HG03025 (cell line): ENCODE results near the gene CENPX.
A peak's percentile ranks its signal among the peaks of the same experiment; 100 is the strongest.

Source experiments
- ATAC-seq: cut with Tn5 transposase; IDR thresholded peaks from one replicate; pipeline ENCODE4 v1.9.1; 2021; ENCODE audit warnings: mild to moderate bottlenecking, moderate library complexity; ENCODE audit not compliant: unreplicated experiment, low FRiP score

The CENPX gene

DNA sequence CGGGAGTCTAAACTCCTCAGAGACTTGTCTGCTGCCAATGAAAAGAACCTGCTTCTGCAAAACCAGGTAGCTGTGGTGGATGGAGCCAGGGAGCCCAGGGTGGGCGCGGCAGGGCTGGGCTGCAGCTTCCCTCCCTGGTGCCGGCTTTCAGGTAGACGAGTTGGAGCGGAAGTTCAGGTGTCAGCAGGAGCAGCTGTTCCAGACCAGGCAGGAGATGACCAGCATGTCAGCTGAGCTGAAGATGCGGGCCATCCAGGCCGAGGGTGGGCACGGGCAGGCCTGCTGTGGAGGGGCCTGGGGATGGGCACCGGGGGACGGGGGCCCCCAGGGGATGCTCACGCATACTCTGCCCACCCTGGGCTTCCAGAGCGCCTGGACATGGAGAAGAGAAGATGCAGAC is 5.6 kb upstream of the CENPX start:
- no peak for ATAC-seq

DNA sequence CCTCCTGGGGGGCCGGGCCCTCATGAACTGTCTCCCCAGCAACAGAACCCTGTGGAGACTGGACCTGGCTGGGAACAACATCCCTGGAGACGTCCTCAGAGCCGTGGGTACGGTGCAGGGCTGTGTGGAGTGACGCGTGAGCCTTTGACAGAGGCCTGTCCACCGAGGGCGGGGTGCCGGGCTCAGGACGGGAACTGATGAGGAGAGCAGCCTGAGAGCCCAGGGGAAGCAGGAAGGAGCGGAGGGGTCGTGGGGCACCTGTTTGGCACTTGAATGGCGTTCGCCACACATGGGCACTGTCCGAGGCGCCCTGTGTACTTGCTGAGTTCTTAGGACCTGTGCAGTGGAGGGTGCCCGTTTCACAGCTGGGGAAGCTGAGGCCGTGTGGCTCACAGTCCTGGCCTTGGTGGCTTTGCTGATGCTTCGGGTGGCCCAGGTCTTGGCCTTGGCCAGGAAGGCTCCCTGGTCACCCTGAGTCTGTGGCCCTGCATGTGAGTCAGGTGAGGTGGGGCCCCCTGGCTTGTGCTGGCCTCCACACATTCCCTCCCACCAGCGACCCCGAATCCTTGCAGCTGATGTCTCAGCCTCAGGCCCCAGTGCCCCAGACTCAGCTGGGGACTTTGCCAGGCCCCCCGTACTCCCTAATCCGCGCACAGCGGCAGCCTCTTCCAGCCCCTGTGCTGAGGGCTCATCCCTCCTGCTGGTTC is 2.9 kb upstream of the CENPX start:
- no peak for ATAC-seq

DNA sequence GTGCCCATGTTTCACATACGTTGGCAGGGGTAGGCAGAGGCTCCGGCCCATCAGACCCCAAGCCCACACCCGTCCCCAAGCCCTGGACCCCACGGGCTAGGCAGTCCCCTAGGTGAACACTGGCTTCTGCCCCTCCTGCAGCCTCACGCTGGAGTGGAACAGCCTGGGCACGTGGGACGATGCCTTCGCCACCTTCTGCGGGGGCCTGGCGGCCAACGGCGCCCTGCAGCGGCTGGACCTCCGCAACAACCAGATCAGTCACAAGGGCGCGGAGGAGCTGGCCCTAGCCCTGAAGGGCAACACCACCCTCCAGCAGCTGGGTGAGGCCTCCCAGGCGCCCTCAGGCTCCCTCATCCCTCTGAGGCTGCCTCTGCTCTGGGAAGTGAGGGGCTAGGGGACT is 2.2 kb upstream of the CENPX start:
- ATAC-seq: no peak

DNA sequence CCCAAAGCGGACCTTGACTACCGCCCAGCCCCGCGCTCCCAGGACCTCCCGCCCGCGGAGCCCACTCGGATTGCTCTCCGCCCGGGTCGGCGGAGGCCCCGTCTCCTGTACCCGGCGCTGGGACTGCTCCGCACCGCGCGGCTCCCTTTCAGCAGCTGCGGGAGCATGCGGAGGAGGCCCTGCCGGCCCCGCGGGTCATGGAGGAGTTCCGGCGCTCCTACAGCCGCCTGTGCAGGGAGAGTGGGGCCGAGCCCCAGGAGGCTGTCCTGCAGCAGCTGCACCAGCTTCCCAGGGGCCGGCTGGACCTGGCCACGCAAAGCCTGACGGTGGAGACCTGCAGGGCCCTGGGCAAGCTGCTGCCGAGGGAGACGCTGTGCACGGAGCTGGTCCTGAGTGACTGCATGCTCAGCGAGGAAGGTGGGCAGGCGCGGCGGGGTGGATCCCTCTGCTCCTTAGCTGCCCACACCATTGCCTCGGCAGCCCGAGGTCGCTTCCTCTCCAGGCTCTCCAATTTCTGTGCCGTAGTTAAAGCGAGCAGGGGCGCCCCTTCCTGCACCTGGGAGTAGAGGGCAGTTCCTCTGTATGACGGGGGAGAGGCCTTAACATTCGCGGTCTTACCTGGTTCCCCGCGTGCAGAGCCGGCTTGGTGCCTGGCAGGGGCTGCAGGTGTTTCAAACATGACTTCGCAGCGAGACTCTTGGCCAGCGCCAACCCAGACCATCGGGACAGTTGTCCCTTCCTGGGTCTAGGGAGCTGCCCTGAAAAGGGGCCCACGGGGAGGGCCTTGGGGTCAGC is 966 bp upstream of the CENPX start:
- ATAC-seq: peak; percentile 4

DNA sequence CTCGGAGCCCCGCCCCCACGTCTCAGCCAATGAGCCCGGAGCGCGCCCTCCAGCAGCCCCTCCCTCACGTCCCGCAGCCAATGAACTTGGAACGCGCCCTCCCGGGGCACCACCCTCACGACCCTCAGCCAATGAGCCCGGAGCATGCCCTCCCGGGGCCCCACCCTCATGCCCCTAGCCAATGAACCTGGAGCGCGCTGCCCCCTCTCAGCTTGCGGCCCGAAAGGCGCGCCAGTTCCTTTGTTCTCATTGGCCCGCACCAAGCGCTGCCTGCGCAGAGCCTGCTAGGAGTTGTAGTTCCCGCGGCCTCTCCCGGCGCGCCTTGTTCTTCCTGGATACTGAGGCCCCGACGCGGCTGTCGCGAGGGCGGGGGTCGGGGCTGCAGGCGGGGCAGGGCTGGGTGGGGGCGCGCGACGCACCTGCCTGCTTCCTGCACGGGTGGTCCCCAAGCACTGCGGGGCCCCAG is 336 bp upstream of the CENPX start, which contains the start of gene LRRC45:
Gene LRRC45 (plus strand): TSS at position 325 of the 466 bp plus-strand sequence. CDS start 339 bp downstream, outside the sequence.
- ATAC-seq: peak; percentile 85

DNA sequence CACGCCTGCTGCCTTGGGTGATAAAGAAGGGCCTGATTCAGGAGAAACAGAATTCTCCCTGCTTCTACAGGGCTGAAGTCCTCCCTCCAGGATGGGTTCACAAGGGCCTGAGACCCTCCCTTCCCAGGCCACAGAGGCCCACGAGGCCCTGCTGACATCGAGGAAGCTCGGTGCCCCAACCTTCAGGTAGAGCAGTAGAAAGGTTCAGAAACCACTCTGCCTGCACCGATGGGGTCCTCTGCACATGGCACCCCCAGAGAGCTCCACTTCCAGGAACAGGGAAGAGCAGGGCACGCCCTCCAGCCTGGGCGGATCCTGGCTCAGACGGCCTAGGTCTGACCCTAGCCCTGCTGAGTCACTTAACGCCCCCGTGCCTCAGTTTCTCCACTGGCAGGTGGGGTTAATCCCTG is 773 bp downstream of the CENPX start:
- no peak for ATAC-seq

DNA sequence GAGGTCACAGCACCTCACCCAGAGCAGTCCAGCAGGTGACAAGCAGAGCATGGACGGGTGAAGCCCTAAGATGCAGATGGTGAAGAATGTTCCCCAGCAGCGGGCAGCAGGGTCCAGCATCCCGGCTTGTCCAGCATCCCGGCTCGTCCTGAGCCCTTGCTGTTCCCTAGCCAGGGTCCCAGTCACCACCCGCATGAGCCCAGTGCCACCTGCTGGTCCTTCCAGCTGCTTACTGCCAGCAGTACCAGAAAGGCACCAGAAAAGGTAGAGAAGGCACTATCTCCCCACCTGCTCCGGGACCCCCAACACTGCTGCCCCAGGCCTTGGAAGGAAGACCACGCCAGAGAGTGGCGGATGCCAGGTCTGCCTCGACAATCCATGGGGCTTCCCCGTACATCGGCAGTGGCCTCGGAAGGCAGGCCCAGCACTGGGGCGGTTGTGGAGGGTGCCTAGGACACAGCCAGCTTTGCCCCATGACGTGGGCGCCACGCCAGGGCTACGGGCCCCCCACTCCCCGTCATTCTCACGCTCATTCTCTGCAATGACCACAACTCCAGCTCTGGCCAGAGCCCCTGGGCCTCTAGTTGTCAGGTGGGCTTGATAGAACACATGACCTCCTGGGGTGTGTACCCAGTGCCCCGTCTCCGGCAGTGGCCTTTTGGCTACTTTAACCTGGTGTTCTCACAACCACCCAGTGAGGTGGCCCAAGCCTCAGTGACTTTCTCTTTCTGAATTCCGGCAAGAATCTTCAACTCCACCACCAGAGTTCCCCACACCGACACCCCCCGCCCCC is 1.4 kb downstream of the CENPX start:
- no peak for ATAC-seq

DNA sequence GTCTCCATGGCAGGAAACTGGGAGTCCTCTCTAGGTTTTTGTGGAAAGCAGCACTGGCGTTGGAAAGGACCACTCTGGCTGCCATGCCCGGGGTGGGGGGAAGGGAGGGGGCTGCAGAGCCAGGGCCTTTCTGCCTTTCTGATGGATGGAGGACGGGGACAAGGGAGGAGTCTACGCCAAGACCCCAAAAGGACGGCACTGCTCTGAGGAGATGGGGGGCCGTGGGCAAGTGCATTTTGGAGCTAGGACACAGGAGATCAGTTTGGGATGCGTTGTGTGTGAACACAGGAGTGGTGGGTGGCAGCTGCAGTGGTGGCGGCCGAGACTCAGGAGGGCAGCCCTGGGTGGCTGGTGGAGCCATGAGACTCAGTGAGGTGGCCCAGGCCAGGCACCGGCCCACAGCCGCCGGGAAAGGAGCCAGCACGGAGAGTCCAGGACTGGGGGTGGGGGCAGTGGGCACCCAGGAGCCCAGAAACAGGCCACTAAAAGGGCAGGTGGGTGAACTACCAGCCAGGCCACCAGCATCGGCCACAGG is 2.0 kb downstream of the CENPX start:
- ATAC-seq: no peak

DNA sequence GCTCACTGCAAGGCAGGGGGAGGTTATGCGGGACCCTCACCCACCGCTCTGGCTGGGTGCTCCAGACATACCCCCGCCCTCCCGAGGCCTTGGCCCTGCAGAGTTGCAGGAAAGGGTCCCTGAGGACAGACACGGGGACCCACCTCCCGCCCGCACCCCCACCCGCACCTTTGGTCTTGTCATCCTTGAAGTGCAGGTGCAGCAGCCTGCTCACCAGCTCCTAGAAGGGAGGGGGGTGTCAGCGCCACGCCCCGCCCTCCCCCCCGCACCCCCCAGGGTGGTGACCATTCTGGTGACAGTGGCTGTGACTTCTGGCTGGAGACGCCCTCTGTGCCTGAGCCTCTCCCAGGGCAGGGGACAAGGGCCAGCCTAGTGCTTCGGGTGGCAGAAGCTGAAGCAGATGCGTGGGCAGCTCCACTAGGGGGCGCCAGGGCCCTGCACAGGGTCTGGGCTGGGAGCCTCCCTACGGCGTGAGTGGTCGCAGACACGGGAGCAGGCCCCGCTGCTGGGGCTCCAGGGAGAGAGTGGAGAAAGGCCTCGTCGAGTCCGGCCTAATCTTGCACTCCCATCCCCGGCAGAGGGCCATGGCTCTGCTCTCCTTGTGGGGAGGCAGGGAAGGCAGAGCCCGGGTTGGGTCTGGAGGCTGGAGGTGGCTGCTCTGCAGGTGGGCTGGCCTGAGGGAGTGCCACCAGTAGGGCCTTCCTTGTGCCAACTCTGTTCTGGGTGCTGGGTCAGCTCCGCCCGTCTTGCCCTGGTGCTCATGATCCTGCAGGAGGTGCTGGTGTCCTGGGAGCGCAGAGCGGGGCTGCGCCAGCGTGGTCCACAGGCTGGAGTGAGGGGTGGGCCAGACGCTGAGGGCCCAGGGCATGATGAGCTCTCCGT is 2.7 kb downstream of the CENPX start:
- ATAC-seq: no peak

DNA sequence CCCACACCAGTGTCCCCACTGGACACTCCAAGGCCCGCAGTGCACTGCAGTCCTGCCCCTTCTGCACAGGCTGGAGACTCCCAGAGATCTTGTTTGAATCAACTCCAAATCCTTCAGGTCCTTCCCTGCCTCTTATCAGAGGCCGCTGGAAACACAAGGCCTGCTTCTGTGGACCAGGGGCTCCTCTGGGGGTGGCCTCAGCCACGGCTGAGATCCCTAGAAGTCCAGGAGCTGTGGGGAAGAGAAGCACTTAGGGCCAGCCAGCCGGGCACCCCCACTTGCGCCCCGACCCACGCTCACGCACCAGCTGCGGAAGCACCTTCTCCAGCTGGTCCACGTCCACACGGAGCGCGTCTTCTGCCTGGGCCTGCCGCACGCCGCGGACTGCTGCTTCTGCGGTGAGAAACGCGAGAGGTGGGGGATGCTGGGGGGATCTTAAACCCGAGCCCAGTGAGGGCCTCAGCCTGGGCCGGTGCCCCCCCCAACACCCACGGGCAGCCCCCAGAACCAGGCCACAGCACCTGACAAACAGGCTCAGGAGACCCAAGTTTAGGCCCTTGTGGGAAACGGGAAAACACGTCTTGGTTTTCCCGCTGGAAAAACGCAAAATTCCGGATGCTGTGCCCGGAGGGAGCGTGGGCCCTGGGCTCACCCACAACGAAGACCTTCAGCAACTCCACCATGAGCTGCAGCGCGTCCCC is 3.5 kb downstream of the CENPX start:
- no peak for ATAC-seq

DNA sequence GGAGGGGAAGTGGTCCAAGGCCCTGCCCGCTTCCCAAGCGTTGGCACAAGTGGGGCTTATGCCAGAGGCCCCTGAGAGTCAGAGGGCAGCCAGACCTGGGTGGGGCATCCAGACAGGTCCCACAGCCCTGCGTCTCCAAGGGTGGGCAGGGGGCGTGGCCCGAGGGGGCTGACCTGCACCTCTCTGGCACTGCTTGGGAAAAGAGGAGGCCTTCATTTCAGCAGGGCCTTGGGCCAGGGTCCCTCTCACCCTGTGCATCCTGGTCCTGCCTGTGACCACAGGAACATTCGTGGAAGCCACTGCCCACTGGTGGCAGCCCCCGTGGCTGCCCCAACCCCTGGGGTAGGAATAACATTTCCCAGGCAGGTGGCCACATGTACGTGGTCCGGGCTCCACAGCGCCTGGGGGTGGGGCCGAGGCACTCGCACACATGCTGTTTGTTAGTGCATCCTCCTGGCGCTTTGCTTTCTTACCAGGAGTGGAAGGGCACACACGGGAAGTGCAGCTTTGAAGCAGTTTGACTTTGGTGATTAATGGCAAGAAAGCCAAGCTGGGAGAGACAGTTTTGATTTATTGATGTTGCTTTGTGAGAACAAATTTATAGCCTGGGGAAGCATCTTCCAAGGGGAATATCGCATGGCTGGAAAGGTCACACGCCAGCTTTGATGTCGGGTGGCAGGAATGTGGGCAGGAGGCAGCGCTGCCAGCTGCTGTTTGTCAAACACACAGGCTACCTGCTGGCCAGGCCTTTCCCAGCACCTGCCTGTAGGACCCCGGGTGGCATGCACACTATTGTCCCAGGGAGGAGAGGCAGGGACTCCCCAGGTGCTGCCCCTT is 4.3 kb downstream of the CENPX start:
- no peak for ATAC-seq

DNA sequence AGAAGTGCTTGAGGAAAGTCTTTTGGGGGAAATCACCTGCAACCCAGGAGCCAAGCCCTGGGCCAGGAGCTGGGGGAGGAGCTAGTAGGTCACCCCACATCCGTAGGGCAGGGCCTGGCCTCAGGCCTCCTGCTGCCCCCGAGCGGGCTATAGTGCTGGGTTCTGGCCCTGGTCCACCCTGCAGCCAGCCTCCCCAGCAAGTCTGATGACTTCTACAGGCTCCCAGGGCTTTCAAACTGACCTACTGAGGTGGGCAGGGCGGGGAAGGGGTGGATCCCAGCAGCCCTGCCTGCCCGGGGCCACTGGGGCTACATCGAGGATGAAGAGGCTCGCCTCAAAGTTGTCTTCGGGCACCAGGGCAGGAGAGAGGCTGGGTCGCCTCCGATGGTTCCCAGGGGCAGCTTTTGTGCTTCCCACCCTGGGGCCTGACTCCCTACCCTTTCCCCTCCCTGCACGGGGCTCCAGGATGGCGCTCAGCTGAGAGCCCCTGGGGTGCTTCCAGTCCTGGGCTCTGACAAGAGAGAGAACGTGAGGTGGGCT is 5.0 kb downstream of the CENPX start:
- ATAC-seq: no peak

DNA sequence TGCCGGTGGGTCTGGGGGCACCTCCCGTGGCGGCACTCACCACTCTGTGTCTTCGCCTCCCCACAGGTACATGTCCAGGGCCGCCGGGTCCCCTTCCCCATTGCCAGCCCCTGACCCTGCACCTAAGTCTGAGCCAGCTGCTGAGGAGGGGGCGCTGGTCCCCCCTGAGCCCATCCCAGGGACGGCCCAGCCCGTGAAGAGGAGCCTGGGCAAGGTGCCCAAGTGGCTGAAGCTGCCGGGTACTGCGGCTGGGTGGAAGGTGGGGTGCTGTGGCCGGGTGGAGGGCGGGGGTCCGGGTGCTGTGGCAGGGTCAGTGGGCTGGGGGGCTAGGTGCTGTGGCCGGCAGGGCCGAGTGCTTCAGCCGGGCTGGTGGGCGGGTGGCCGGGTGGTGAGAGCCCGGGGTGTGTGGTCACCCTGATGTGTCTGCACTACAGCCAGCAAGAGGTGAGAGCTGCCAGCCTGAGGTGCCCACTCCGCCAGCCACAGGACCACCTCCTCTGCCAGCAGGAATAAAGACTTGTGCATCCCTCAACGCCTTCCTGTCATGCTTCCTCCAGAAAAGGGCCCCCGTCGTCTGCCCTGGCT is 5.7 kb downstream of the CENPX start:
- ATAC-seq: no peak

DNA sequence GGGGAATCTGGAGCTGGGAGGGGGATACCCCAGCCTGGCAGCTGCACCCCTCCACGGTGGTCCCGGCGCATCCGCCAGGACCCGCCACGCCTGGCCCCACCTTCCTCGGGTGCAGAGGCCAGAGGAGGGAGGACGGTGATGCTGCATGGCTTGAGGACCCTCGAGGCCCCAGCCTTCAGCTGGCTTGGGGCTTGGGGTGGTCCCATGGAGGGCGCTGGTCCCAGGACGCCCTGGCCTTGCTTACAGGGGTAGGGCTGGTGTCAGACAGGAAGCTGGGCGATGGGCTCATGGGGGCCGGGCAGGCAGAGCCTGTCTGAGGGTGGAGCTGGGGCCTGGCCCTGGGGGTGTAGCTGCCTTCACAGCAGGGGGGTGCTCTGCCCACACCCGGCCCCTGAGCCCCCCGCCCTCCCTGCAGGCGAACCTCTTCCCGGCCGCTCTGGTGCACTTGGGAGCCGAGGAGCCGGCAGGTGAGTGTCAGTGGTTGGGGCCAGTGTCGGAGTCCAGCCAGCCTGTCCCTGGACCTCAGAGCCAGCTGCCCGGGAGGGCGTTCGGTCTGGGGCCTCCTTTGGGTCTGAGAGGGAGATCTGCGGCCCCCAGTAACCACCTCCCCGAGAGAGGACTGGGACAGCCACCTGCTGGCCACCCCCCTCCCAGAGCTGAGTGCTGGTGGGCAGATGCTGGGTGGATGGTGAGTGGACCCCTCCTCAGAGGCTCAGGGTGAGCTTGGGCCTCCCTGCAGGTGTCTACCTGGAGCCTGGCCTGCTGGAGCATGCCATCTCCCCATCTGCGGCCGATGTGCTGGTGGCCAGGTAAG is 6.4 kb downstream of the CENPX start:
- no peak for ATAC-seq

DNA sequence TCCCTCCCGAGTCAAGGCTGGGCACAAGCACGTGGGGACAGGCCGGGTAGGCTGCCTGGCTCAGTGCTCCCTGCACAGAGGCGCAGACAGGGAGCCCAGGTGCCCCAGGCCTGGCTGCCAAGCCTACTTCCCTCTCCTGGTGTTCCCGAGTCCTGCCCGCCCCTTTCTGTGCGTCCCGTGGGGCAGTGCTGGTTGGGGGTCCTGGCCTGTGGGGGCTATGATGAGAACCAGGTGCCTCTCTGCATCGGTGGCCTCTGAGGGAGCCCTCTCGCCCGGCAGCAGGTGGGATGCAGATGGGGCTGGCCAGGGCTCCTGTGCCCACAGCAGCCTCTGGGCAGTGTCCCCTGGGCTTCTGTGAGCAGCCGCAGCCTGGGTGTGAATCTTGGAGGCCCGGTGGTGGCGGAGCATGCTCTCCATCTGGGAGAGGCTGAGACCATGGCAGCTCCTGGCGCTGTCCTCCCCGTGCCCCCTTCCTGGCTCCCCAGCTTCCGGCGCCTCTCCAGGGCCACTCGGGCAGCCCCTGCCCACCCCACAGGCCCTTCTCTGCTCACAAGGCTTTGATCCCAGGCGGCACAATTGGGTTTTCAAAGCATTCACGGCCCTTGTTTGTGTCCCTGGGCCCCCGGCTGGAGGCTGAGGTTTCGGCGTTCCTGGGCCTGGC is 7.2 kb downstream of the CENPX start:
- no peak for ATAC-seq

DNA sequence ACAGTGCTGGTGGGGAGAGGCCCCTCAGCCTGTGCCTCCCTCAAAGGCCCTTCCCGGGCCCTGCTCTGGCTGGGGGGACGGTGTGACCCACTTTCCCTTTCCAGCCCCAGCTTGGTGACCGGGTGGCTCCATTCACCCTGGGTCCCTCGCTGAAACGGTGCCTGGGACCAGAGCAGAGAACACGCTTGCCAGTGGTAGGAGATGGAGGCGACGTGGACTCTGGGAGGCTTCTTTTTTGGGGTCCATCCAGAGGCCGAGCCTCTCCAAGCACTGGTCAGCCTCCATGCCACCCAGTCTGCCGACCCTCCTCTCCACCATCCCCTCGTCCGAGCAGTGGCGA is 7.7 kb downstream of the CENPX start:
- no peak for ATAC-seq

DNA sequence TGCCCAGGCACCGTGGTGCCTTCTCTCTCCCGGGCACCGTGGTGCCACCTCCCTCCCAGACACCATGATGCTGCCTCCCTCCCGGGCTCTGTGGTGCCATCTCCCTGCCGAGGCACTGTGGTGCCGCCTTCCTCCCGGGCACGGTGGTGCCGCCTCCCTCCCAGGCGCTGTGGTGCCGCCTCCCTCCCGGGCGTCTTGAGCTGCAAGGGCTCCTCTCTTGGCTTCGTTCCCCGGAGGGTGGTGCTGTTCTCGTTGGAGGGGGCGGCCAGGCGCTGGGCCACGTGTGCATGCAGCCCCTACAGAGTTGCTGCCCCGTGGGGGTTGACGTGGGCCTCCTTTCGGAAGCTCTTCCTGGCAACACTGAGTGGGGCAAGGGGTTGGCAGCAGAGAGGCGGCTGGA is 8.2 kb downstream of the CENPX start:
- no peak for ATAC-seq
